GM23338 (cell line): ENCODE measurements around the gene RNU7-1. TPM values are rescaled to one million over a fixed set of nuclear protein-coding genes. Genes with fewer than 3 reads are reported as not detected.

ENCODE experiments used
- microRNA counts: library from miRNA; unstranded; fragments of <30 nt; microRNA quantifications from one replicate; lab custom pipeline; 2017
- microRNA-seq: library from miRNA; unstranded; fragments of <30 nt; microRNA quantifications from one replicate; pipeline ENCODE4, GENCODE V29; 2017
- polyA plus RNA-seq: library from polyadenylated mRNA; unstranded; fragments of >200 nt; fragmentation: Nextera tagmentation; extraction: Ambion mirVana; gene quantifications from 2 replicates; pipeline ENCODE4 v1.2.1, GENCODE V29; 2016
- small RNA-seq: library from RNA; depleted of rRNA; stranded (forward); fragments of <200 nt; gene quantifications from one replicate; pipeline ENCODE3, GENCODE V24; 2014; ENCODE audit warnings: low replicate concordance
- total RNA-seq: library from RNA; depleted of rRNA; stranded (reverse); fragments of >200 nt; shearing (Covaris generic); gene quantifications from 2 replicates; pipeline ENCODE4 v1.2.3, GENCODE V29; 2014; rRNA removed

RNU7-1 gene
- total and polyA plus RNA-seq, 2 experiments from 2014 or later, result not detected

MicroRNA genes within 50 kb of the gene (microRNA counts, 767-probe panel; counts per million panel counts)
- microRNA hsa-miR-141-3p (lab: Ali Mortazavi, UCI) (3,401 counts per million, percentile 9 among the panel's probes with 10 or more counts), microRNA hsa-miR-200c-3p (lab: Ali Mortazavi, UCI) (13,173 counts per million, percentile 89 among the panel's probes with 10 or more counts)

Small RNA genes lying within 50 kb of the gene (microRNA-seq; reads per million reads assigned to microRNA genes)
- gene MIR141, result 196 reads per million, percentile 73 among the genes with 10 or more reads in this experiment
- gene MIR200C, result 6,055 reads per million, percentile 97 among the genes with 10 or more reads in this experiment

Small RNA genes lying within 50 kb of the gene (small RNA-seq; reads per million reads assigned to genes)
- 15.4 reads per million, percentile 97 among the genes with 10 or more reads in this experiment for gene MIR141
- 11.2 reads per million, percentile 97 among the genes with 10 or more reads in this experiment for gene MIR200C
- not detected for gene RNU7-1
- gene SCARNA12, result 0.60 reads per million, percentile 42 among the genes with 10 or more reads in this experiment

Other genes starting within 250 kb of the RNU7-1 start
- 2.0 and 2.2 TPM in 2 replicates for gene PIANP, start 243.0 kb upstream of the RNU7-1 start, total RNA-seq
- gene PIANP, start 243.0 kb upstream of the RNU7-1 start, polyA plus RNA-seq, result 6.4 and 7.7 TPM in 2 replicates
- gene COPS7A, start 219.8 kb upstream of the RNU7-1 start, total RNA-seq, result 51.9 and 53.9 TPM in 2 replicates
- 36.9 and 37.7 TPM in 2 replicates for gene COPS7A, start 219.8 kb upstream of the RNU7-1 start, polyA plus RNA-seq
- gene MLF2, start 190.7 kb upstream of the RNU7-1 start, total RNA-seq, result 289 and 292 TPM in 2 replicates
- gene MLF2, start 190.7 kb upstream of the RNU7-1 start, polyA plus RNA-seq, result 280 and 283 TPM in 2 replicates
- 82.4 and 111 TPM in 2 replicates for gene PTMS, start 177.5 kb upstream of the RNU7-1 start, total RNA-seq
- gene PTMS, start 177.5 kb upstream of the RNU7-1 start, polyA plus RNA-seq, result 238 and 270 TPM in 2 replicates
- gene LAG3, start 171.3 kb upstream of the RNU7-1 start, total RNA-seq, result 1.0 and 4.7 TPM in 2 replicates
- 3.7 and 3.9 TPM in 2 replicates for gene LAG3, start 171.3 kb upstream of the RNU7-1 start, polyA plus RNA-seq
- gene CD4, start 154.3 kb upstream of the RNU7-1 start, total RNA-seq, result 1.5 and 2.2 TPM in 2 replicates
- gene CD4, start 154.3 kb upstream of the RNU7-1 start, polyA plus RNA-seq, result 2.0 and 2.1 TPM in 2 replicates
- gene GPR162, start 122.0 kb upstream of the RNU7-1 start, total RNA-seq, result 3.0 and 5.0 TPM in 2 replicates
- gene GPR162, start 122.0 kb upstream of the RNU7-1 start, polyA plus RNA-seq, result 4.7 and 5.0 TPM in 2 replicates
- 38.2 and 39.2 TPM in 2 replicates for gene P3H3, start 115.4 kb upstream of the RNU7-1 start, total RNA-seq
- gene P3H3, start 115.4 kb upstream of the RNU7-1 start, polyA plus RNA-seq, result 15.8 and 16.4 TPM in 2 replicates
- 3.3 and 8.2 TPM in 2 replicates for gene GNB3, start 102.9 kb upstream of the RNU7-1 start, total RNA-seq
- gene GNB3, start 102.9 kb upstream of the RNU7-1 start, polyA plus RNA-seq, result 3.6 and 5.4 TPM in 2 replicates
- gene CDCA3, start 92.5 kb upstream of the RNU7-1 start, total RNA-seq, result 37.2 and 47.4 TPM in 2 replicates
- 75.6 and 79.2 TPM in 2 replicates for gene CDCA3, start 92.5 kb upstream of the RNU7-1 start, polyA plus RNA-seq
- 97.2 and 109 TPM in 2 replicates for gene USP5, start 91.7 kb upstream of the RNU7-1 start, total RNA-seq
- 35.0 and 35.1 TPM in 2 replicates for gene USP5, start 91.7 kb upstream of the RNU7-1 start, polyA plus RNA-seq
- gene TPI1, start 76.3 kb upstream of the RNU7-1 start, total RNA-seq, result 731 and 822 TPM in 2 replicates
- 737 and 748 TPM in 2 replicates for gene TPI1, start 76.3 kb upstream of the RNU7-1 start, polyA plus RNA-seq
- 7.6 and 13.1 TPM in 2 replicates for gene SPSB2, start 70.5 kb upstream of the RNU7-1 start, total RNA-seq
- 8.2 and 10.4 TPM in 2 replicates for gene SPSB2, start 70.5 kb upstream of the RNU7-1 start, polyA plus RNA-seq
- gene LRRC23, start 39.0 kb upstream of the RNU7-1 start, total RNA-seq, result 2.5 and 9.1 TPM in 2 replicates
- 2.4 and 2.9 TPM in 2 replicates for gene LRRC23, start 39.0 kb upstream of the RNU7-1 start, polyA plus RNA-seq
- 50.8 and 53.5 TPM in 2 replicates for gene ENO2, start 29.2 kb upstream of the RNU7-1 start, total RNA-seq
- 43.5 and 50.0 TPM in 2 replicates for gene ENO2, start 29.2 kb upstream of the RNU7-1 start, polyA plus RNA-seq
- 49.6 and 52.8 TPM in 2 replicates for gene ATN1, start 15.9 kb upstream of the RNU7-1 start, total RNA-seq
- gene ATN1, start 15.9 kb upstream of the RNU7-1 start, polyA plus RNA-seq, result 27.2 and 29.5 TPM in 2 replicates
- gene C12orf57, start 206 bp downstream of the RNU7-1 start, total RNA-seq, result 186 and 204 TPM in 2 replicates
- gene C12orf57, start 206 bp downstream of the RNU7-1 start, polyA plus RNA-seq, result 262 and 285 TPM in 2 replicates
- gene PTPN6, start 7.5 kb downstream of the RNU7-1 start, total RNA-seq, result 24.7 and 25.3 TPM in 2 replicates
- 35.4 and 40.6 TPM in 2 replicates for gene PTPN6, start 7.5 kb downstream of the RNU7-1 start, polyA plus RNA-seq
- 378 and 416 TPM in 2 replicates for gene PHB2, start 26.8 kb downstream of the RNU7-1 start, total RNA-seq
- 224 and 238 TPM in 2 replicates for gene PHB2, start 26.8 kb downstream of the RNU7-1 start, polyA plus RNA-seq
- gene EMG1, start 27.1 kb downstream of the RNU7-1 start, total RNA-seq, result 66.7 and 71.7 TPM in 2 replicates
- gene EMG1, start 27.1 kb downstream of the RNU7-1 start, polyA plus RNA-seq, result 157 and 160 TPM in 2 replicates
- gene LPCAT3, start 74.7 kb downstream of the RNU7-1 start, total RNA-seq, result 45.3 and 51.5 TPM in 2 replicates
- 21.4 and 22.7 TPM in 2 replicates for gene LPCAT3, start 74.7 kb downstream of the RNU7-1 start, polyA plus RNA-seq
- 5.0 and 9.7 TPM in 2 replicates for gene C1S, start 116.9 kb downstream of the RNU7-1 start, total RNA-seq
- gene C1S, start 116.9 kb downstream of the RNU7-1 start, polyA plus RNA-seq, result 4.9 and 5.1 TPM in 2 replicates
- 6.1 and 8.8 TPM in 2 replicates for gene C1R, start 148.6 kb downstream of the RNU7-1 start, total RNA-seq
- 5.9 and 6.4 TPM in 2 replicates for gene C1R, start 148.6 kb downstream of the RNU7-1 start, polyA plus RNA-seq
- 8.8 and 10.0 TPM in 2 replicates for gene C1RL, start 165.4 kb downstream of the RNU7-1 start, total RNA-seq
- 7.3 and 9.1 TPM in 2 replicates for gene C1RL, start 165.4 kb downstream of the RNU7-1 start, polyA plus RNA-seq
- gene RBP5, start 185.1 kb downstream of the RNU7-1 start, total RNA-seq, result 3.0 TPM in 1 of 2 replicates, not detected in the other
- 0.73 and 1.2 TPM in 2 replicates for gene RBP5, start 185.1 kb downstream of the RNU7-1 start, polyA plus RNA-seq
- 27.9 and 46.9 TPM in 2 replicates for gene CLSTN3, start 186.6 kb downstream of the RNU7-1 start, total RNA-seq
- gene CLSTN3, start 186.6 kb downstream of the RNU7-1 start, polyA plus RNA-seq, result 5.0 and 5.8 TPM in 2 replicates
- gene PEX5, start 245.9 kb downstream of the RNU7-1 start, total RNA-seq, result 58.8 and 72.0 TPM in 2 replicates
- 7.4 and 7.5 TPM in 2 replicates for gene PEX5, start 245.9 kb downstream of the RNU7-1 start, polyA plus RNA-seq